Mesenchymal stem cell (in vitro differentiated cells and primary cell): ENCODE results near the gene OR13G1.

Source experiments
- DNase-seq: peaks from one replicate; pipeline ENCODE4 v3.0.0-alpha.2; 2013
- H2AFZ ChIP-seq: one replicate; pipeline ENCODE4 v1.6.1; 2013; ENCODE audit warnings: low read depth, mild to moderate bottlenecking, control low read depth, inconsistent platforms, low read length, moderate library complexity
- H2AK5ac ChIP-seq: 2 replicates; pipeline ENCODE4 v1.6.1; 2013; ENCODE audit warnings: low read length, moderate library complexity, mild to moderate bottlenecking, inconsistent platforms; ENCODE audit not compliant: severe bottlenecking
- H2BK120ac ChIP-seq: one replicate; pipeline ENCODE4 v1.6.1; 2013; ENCODE audit warnings: low read depth, mild to moderate bottlenecking, inconsistent platforms, low read length, moderate library complexity
- H2BK12ac ChIP-seq, 2 experiments: one replicate each; pipeline ENCODE4 v1.6.1; 2013; ENCODE audit warnings: inconsistent platforms in 2 of 2, low read length in 2 of 2, mild to moderate bottlenecking in 2 of 2, moderate library complexity in 2 of 2, control low read depth in 1 of 2
- H2BK15ac ChIP-seq: one replicate; pipeline ENCODE4 v1.6.1; 2013; ENCODE audit warnings: mild to moderate bottlenecking, low read depth, inconsistent platforms; ENCODE audit not compliant: poor library complexity, severe bottlenecking
- H2BK5ac ChIP-seq: 2 replicates; pipeline ENCODE4 v1.6.1; 2013; ENCODE audit warnings: low read depth, mild to moderate bottlenecking, low read length, control low read depth, inconsistent platforms; ENCODE audit not compliant: poor library complexity, severe bottlenecking
- H3K14ac ChIP-seq, 2 experiments: one replicate each; pipeline ENCODE4 v1.6.1; 2013; ENCODE audit warnings: inconsistent platforms in 2 of 2, low read length in 2 of 2, control low read depth in 1 of 2, mild to moderate bottlenecking in 1 of 2, moderate library complexity in 1 of 2
- H3K18ac ChIP-seq, 2 experiments: one replicate each; pipeline ENCODE4 v1.6.1; 2013; ENCODE audit warnings: inconsistent platforms in 2 of 2, low read length in 2 of 2, control low read depth in 1 of 2, low read depth in 1 of 2, mild to moderate bottlenecking in 1 of 2
- H3K23ac ChIP-seq, 2 experiments: one replicate each; pipeline ENCODE4 v1.6.1; 2013; ENCODE audit warnings: inconsistent platforms in 2 of 2, low read length in 2 of 2, mild to moderate bottlenecking in 2 of 2, moderate library complexity in 2 of 2, control low read depth in 1 of 2
- H3K27ac ChIP-seq: 2 replicates; pipeline ENCODE4 v1.5.1; 2013; ENCODE audit warnings: mild to moderate bottlenecking, moderate library complexity, low read length, control low read depth, inconsistent platforms; ENCODE audit not compliant: poor library complexity, severe bottlenecking
- H3K27me3 ChIP-seq, 2 experiments: 2 replicates each; pipeline versions ENCODE4 v1.6.1 to v1.7.0; 2013; ENCODE audit warnings: low read length in 2 of 2, mild to moderate bottlenecking in 2 of 2, moderate library complexity in 2 of 2, control low read depth in 1 of 2, inconsistent platforms in 1 of 2; ENCODE audit not compliant: control insufficient read depth in 1 of 2, insufficient read depth in 1 of 2
- H3K36me3 ChIP-seq, 2 experiments: 2 replicates each; pipeline versions ENCODE4 v1.6.1 to v1.7.0; 2013; ENCODE audit warnings: low read length in 2 of 2, control low read depth in 1 of 2, inconsistent platforms in 1 of 2, low read depth in 1 of 2, mild to moderate bottlenecking in 1 of 2; ENCODE audit not compliant: insufficient read depth in 2 of 2, control insufficient read depth in 1 of 2
- H3K4ac ChIP-seq, 2 experiments: one replicate each; pipeline ENCODE4 v1.6.1; 2013; ENCODE audit warnings: inconsistent platforms in 2 of 2, low read length in 2 of 2, mild to moderate bottlenecking in 2 of 2, moderate library complexity in 2 of 2, control low read depth in 1 of 2, low read depth in 1 of 2
- H3K4me1 ChIP-seq: 2 replicates; pipeline ENCODE4 v1.6.1; 2013; ENCODE audit warnings: low read depth, low read length, control low read depth; ENCODE audit not compliant: control insufficient read depth, insufficient read depth
- H3K4me2 ChIP-seq: 2 replicates; pipeline ENCODE4 v1.6.1; 2013; ENCODE audit warnings: low read length, mild to moderate bottlenecking, inconsistent platforms; ENCODE audit not compliant: poor library complexity, severe bottlenecking
- H3K4me3 ChIP-seq, 2 experiments: 2 replicates each; pipeline versions ENCODE4 v1.5.1 to v1.7.0; 2013; ENCODE audit warnings: low read length in 2 of 2, mild to moderate bottlenecking in 2 of 2, control low read depth in 1 of 2, low read depth in 1 of 2; ENCODE audit not compliant: insufficient read depth in 1 of 2
- H3K79me1 ChIP-seq: replicated peaks from 2 replicates; pipeline ENCODE4 v1.6.1; 2013; ENCODE audit warnings: mild to moderate bottlenecking, control low read depth, low read length, inconsistent platforms; ENCODE audit not compliant: poor library complexity, severe bottlenecking
- H3K9ac ChIP-seq: 2 replicates; pipeline ENCODE4 v1.7.0; 2013; ENCODE audit warnings: mild to moderate bottlenecking, low read length, moderate library complexity
- H3K9me3 ChIP-seq: 2 replicates; pipeline ENCODE4 v1.7.0; 2013; ENCODE audit warnings: mild to moderate bottlenecking, low read length; ENCODE audit not compliant: control insufficient read depth
- H4K8ac ChIP-seq: one replicate; pipeline ENCODE4 v1.6.1; 2013; ENCODE audit warnings: inconsistent platforms, mild to moderate bottlenecking, low read length, moderate library complexity
- H4K91ac ChIP-seq: one replicate; pipeline ENCODE4 v1.6.1; 2013; ENCODE audit warnings: mild to moderate bottlenecking, low read length, inconsistent platforms
- WGBS: methylation state at CpG from one replicate; pipeline ENCODE4 v1.1.7; 2013; ENCODE audit warnings: mixed read lengths; 5-methylcytosine and 5-hydroxymethylcytosine counted together

The OR13G1 gene

DNA sequence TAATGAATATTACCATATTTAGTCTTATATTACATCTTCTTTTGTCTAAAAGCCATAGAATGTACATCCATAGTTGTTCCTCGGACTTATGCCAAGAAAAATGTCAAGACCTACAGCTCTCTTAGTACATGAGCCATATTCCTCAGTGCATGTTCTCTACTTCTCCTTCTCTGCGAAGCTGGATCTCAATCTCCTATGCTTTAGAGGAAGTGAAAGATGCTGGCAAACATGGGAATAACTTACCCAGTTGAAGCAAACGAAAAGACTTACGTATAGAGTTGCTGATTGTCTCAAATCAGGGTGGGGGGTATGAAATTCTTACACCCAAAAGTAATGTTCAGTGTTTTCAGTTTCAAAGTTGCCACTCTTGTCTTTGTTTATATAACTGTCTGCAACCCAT lies 32.7 kb downstream of the OR13G1 start:
- Histone ChIP-seq H3K36me3 (no peaks in the 10 kb centered on the region), H2AFZ (no peak overlapping the region), H3K4ac (no peak overlapping the region), H3K27me3 (no peaks in the 10 kb centered on the region), H2BK12ac (no peak overlapping the region), H3K4me2 (no peak overlapping the region), H3K14ac (no peak overlapping the region), H4K91ac (no peak overlapping the region), H3K79me1 (no peaks in the 10 kb centered on the region), H4K8ac (no peak overlapping the region), H3K4me1 (no peaks in the 10 kb centered on the region), H3K23ac (no peak overlapping the region), H3K9me3 (peaks cover 4% of the 10 kb centered on the region), H2BK15ac (no peak overlapping the region), H2AK5ac (no peak overlapping the region), H2BK5ac (no peak overlapping the region), H3K9ac (no peak overlapping the region), H3K18ac (no peak overlapping the region), H3K4me3 (no peak overlapping the region), H2BK120ac (no peak overlapping the region), H3K27ac (no peak overlapping the region)
- DNase-seq, result no peak
- WGBS, result 60% methylated on average over 4 of the region's 4 CpGs

DNA sequence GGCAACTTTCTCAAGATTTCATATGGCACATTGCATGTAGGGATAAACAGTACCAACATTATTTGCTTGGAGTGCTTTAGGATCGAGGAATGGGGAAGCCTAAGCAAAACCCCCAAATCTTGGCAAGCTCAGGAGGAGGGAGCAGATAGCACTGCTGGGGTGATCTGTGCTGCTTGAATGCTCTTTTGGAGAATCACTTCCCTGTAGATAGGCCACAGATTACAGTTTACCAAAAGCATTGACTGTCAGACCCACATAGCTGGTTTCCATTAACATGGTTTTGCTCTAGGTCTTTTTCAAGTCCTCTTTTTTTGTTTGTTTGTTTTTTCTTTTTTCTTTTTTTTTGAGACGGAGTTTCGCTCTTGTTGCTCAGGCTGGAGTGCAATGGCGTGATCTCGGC lies 36.8 kb downstream of the OR13G1 start:
- no peak overlapping the region for H3K18ac ChIP-seq
- H3K4me1 ChIP-seq, result peaks cover 5% of the 10 kb centered on the region
- no peak for DNase-seq
- 79% methylated on average over 3 of the region's 5 CpGs for WGBS
- no peak overlapping the region for H4K8ac ChIP-seq
- no peaks in the 10 kb centered on the region for H3K36me3 ChIP-seq
- H2AK5ac ChIP-seq, result no peak overlapping the region
- no peaks in the 10 kb centered on the region for H3K27me3 ChIP-seq
- H3K27ac ChIP-seq, result no peak overlapping the region
- no peak overlapping the region for H2BK120ac ChIP-seq
- no peak overlapping the region for H3K4ac ChIP-seq
- no peak overlapping the region for H3K4me2 ChIP-seq
- no peak overlapping the region for H4K91ac ChIP-seq
- H3K4me3 ChIP-seq, result no peak overlapping the region
- no peak overlapping the region for H2AFZ ChIP-seq
- peaks cover 4% of the 10 kb centered on the region for H3K9me3 ChIP-seq
- H2BK5ac ChIP-seq, result no peak overlapping the region
- no peak overlapping the region for H3K23ac ChIP-seq
- no peak overlapping the region for H3K9ac ChIP-seq
- H2BK15ac ChIP-seq, result no peak overlapping the region
- H2BK12ac ChIP-seq, result no peak overlapping the region
- no peaks in the 10 kb centered on the region for H3K79me1 ChIP-seq
- H3K14ac ChIP-seq, result no peak overlapping the region

GRCh38 chr1:247639381-247639981 lies 40.1 kb downstream of the OR13G1 start:
- 9% methylated on average over 45 of the region's 55 CpGs for WGBS
- no peak overlapping the region for H2AFZ ChIP-seq

GRCh38 chr1:247638781-247639180 lies 40.8 kb downstream of the OR13G1 start:
- Histone ChIP-seq H3K4me1 (peaks cover 5% of the 10 kb centered on the region), H3K23ac (no peak overlapping the region), H3K27me3 (no peaks in the 10 kb centered on the region)

More at GRCh38 chr1:247639381-247639981, 40.1 kb downstream of the OR13G1 start:
- Histone ChIP-seq H3K9me3 (no peaks in the 10 kb centered on the region), H2BK120ac (no peak overlapping the region), H3K36me3 (no peaks in the 10 kb centered on the region), H3K18ac (no peak overlapping the region), H2BK12ac (no peak overlapping the region), H3K4me2 (peak overlapping the region; percentile 71), H3K4me1 (peaks cover 5% of the 10 kb centered on the region), H3K4me3 (peak overlapping the region; percentile 60 to 65), H3K23ac (no peak overlapping the region), H3K79me1 (no peaks in the 10 kb centered on the region), H3K27me3 (no peaks in the 10 kb centered on the region), H3K27ac (no peak overlapping the region), H2BK15ac (no peak overlapping the region), H3K9ac (peak overlapping the region; percentile 84), H2AK5ac (no peak overlapping the region), H3K4ac (no peak overlapping the region), H4K8ac (no peak overlapping the region), H3K14ac (no peak overlapping the region), H4K91ac (no peak overlapping the region), H2BK5ac (no peak overlapping the region)
- no peak for DNase-seq

More at GRCh38 chr1:247638781-247639180, 40.8 kb downstream of the OR13G1 start:
- Histone ChIP-seq H2BK12ac (no peak overlapping the region), H2AK5ac (no peak overlapping the region), H3K36me3 (no peaks in the 10 kb centered on the region), H3K4me3 (peak overlapping the region in 1 of 2 experiments; percentile 65), H4K8ac (no peak overlapping the region), H3K9me3 (peaks cover 2% of the 10 kb centered on the region), H3K9ac (peak overlapping the region; percentile 84), H3K14ac (no peak overlapping the region), H3K79me1 (no peaks in the 10 kb centered on the region), H3K4me2 (peak overlapping the region; percentile 71), H2BK5ac (no peak overlapping the region), H2AFZ (no peak overlapping the region), H2BK120ac (no peak overlapping the region), H3K4ac (no peak overlapping the region), H2BK15ac (no peak overlapping the region), H3K27ac (no peak overlapping the region), H4K91ac (no peak overlapping the region), H3K18ac (no peak overlapping the region)
- no peak for DNase-seq
- 79% methylated on average over 4 of the region's 6 CpGs for WGBS
